Esophagus muscularis mucosa (tissue), 3 donors: ENCODE data around the gene DMRT1.

Experiments used
- POLR2A ChIP-seq: fragments of 450-650 bp; IDR thresholded peaks from one replicate; pipeline ENCODE4 v1.6.1; 2017; ENCODE audit warnings: antibody characterized with exemption, moderate library complexity, mild to moderate bottlenecking, low read depth
- TF ChIP-seq, protein P1 (sequence below), 3 experiments: fragments of 200-600 bp in 2 of 3; fragments of 450-650 bp in 1 of 3; sonication (generic) in 2 of 3; IDR thresholded peaks; one replicate each; pipeline ENCODE4 v1.5.1; 2017 to 2019; ENCODE audit warnings: antibody characterized with exemption in 3 of 3, mild to moderate bottlenecking in 2 of 3, moderate library complexity in 1 of 3

- no peak for TF ChIP-seq POLR2A
- TF ChIP-seq, protein P1, sequence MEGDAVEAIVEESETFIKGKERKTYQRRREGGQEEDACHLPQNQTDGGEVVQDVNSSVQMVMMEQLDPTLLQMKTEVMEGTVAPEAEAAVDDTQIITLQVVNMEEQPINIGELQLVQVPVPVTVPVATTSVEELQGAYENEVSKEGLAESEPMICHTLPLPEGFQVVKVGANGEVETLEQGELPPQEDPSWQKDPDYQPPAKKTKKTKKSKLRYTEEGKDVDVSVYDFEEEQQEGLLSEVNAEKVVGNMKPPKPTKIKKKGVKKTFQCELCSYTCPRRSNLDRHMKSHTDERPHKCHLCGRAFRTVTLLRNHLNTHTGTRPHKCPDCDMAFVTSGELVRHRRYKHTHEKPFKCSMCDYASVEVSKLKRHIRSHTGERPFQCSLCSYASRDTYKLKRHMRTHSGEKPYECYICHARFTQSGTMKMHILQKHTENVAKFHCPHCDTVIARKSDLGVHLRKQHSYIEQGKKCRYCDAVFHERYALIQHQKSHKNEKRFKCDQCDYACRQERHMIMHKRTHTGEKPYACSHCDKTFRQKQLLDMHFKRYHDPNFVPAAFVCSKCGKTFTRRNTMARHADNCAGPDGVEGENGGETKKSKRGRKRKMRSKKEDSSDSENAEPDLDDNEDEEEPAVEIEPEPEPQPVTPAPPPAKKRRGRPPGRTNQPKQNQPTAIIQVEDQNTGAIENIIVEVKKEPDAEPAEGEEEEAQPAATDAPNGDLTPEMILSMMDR (IDR thresholded peaks at IDR 0.05), result no peak
Measured at GRCh38 chr9:926976-927375, 85.5 kb downstream of the DMRT1 start.
